ENCODE results near the gene TSPAN16. TPM values are rescaled to one million over a fixed set of nuclear protein-coding genes. Genes with fewer than 3 reads are reported as not detected.
A peak's percentile ranks its signal among the peaks of the same experiment; 100 is the strongest.
"Not testable (repeated sequence)": the region's sequence is repeated elsewhere in the genome, so short reads cannot be mapped to it uniquely, and the experiment has no call there.

The TSPAN16 gene
- total RNA-seq, 4 donors from 2014 or later, result not detected

GRCh38 chr19:11342429-11342828 lies 46.5 kb downstream of the TSPAN16 start:
- peaks cover 55% of the 10 kb centered on the region for H3K4me1 ChIP-seq
- H3K4me3 ChIP-seq, result no peak overlapping the region
- no peak for DNase-seq (ENCODE audit: low spot score in 2 of 2)
- no peaks in the 10 kb centered on the region for H3K9me3 ChIP-seq
- 93% methylated on average over 3 of the region's 3 CpGs for WGBS
- no peak overlapping the region for H3K27ac ChIP-seq
- no peak for TF ChIP-seq EP300 (IDR thresholded peaks at IDR 0.05)
- TF ChIP-seq POLR2AphosphoS5 (IDR thresholded peaks at IDR 0.05), result no peak
- no peaks in the 10 kb centered on the region for H3K27me3 ChIP-seq
- H3K36me3 ChIP-seq, result peaks cover 6% of the 10 kb centered on the region

GRCh38 chr19:11345122-11345803 lies 49.3 kb downstream of the TSPAN16 start:
- peaks cover 6% of the 10 kb centered on the region for H3K36me3 ChIP-seq
- no peak for DNase-seq (ENCODE audit: low spot score in 2 of 2)
- peaks cover 33% of the 10 kb centered on the region for H3K4me1 ChIP-seq
- H3K4me3 ChIP-seq, result peak overlapping the region; percentile 57
- WGBS, result 50% methylated on average over 8 of the region's 15 CpGs
- H3K9me3 ChIP-seq, result no peaks in the 10 kb centered on the region
- H3K27me3 ChIP-seq, result no peaks in the 10 kb centered on the region
- no peak for TF ChIP-seq EP300 (IDR thresholded peaks at IDR 0.05)
- peak overlapping the region; percentile 67 for H3K27ac ChIP-seq

- TF ChIP-seq POLR2A (IDR thresholded peaks at IDR 0.05) (peak in 1 of 2 donors; percentile 49), POLR2AphosphoS5 (IDR thresholded peaks at IDR 0.05) (peak in 2 of 3 donors; percentile 83 to 93), CTCF (IDR thresholded peaks at IDR 0.05) (no peak)
- Histone ChIP-seq H3K27ac (peak within 1 kb of the TSS; percentile 67), H3K27me3 (no peaks in the 10 kb centered on the region), H3K4me3 (peak within 1 kb of the TSS; percentile 57), H3K4me1 (peaks cover 33% of the 10 kb centered on the region), H3K9me3 (no peaks in the 10 kb centered on the region), H3K36me3 (peaks cover 6% of the 10 kb centered on the region)
- peak; percentile 99 to 100 for DNase-seq (ENCODE audit: low spot score in 2 of 2)
- WGBS, result under 1% methylated on average over 19 of the region's 50 CpGs
Measured at GRCh38 chr19:11346104-11346940, 50.4 kb downstream of the TSPAN16 start, which contains the start of the genes CCDC159 and TMEM205. Gene CCDC159 (plus strand): TSS chr19:11346519. CDS start chr19:11346607, 88 bp downstream. Gene TMEM205 (minus strand): TSS chr19:11346268. CDS start chr19:11345619, 649 bp downstream.

- Histone ChIP-seq H3K27me3 (no peaks in the 10 kb centered on the region), H3K9me3 (no peaks in the 10 kb centered on the region), H3K4me1 (peaks cover 33% of the 10 kb centered on the region), H3K27ac (no peak overlapping the region), H3K36me3 (peaks cover 3% of the 10 kb centered on the region), H3K4me3 (no peak overlapping the region)
- TF ChIP-seq POLR2A (IDR thresholded peaks at IDR 0.05) (no peak), POLR2AphosphoS5 (IDR thresholded peaks at IDR 0.05) (no peak), EP300 (IDR thresholded peaks at IDR 0.05) (no peak), CTCF (IDR thresholded peaks at IDR 0.05) (no peak)
- 77% methylated on average over 7 of the region's 7 CpGs for WGBS
- no peak for DNase-seq (ENCODE audit: low spot score in 2 of 2)
Measured at GRCh38 chr19:11347546-11348039, 51.6 kb downstream of the TSPAN16 start.

- TF ChIP-seq POLR2AphosphoS5 (IDR thresholded peaks at IDR 0.05), result no peak
- no peak for TF ChIP-seq EP300 (IDR thresholded peaks at IDR 0.05)
- TF ChIP-seq POLR2A (IDR thresholded peaks at IDR 0.05), result no peak
- TF ChIP-seq CTCF (IDR thresholded peaks at IDR 0.05), result no peak
- no peak overlapping the region for H3K4me3 ChIP-seq
- H3K27me3 ChIP-seq, result no peaks in the 10 kb centered on the region
- H3K27ac ChIP-seq, result no peak overlapping the region
- H3K36me3 ChIP-seq, result no peaks in the 10 kb centered on the region
- 90% methylated on average over 2 of the region's 4 CpGs for WGBS
- no peaks in the 10 kb centered on the region for H3K9me3 ChIP-seq
- H3K4me1 ChIP-seq, result peaks cover 21% of the 10 kb centered on the region
- DNase-seq (ENCODE audit: low spot score in 2 of 2), result no peak
Measured at GRCh38 chr19:11349171-11349570, 53.2 kb downstream of the TSPAN16 start.

GRCh38 chr19:11354102-11354501 lies 58.1 kb downstream of the TSPAN16 start:
- not testable (repeated sequence) for H3K27me3 ChIP-seq

More at GRCh38 chr19:11354102-11354501, 58.1 kb downstream of the TSPAN16 start:
- H3K27ac ChIP-seq; DNase-seq (ENCODE audit: low spot score in 2 of 2); H3K4me3 ChIP-seq; H3K9me3 ChIP-seq; H3K36me3 ChIP-seq: not testable (repeated sequence)
- peaks cover 14% of the 10 kb centered on the region for H3K4me1 ChIP-seq
- WGBS, result 91% methylated on average over 4 of the region's 4 CpGs

Data from suprapubic skin (tissue), 4 donors.